Measurements from ENCODE around the gene KIF21B.

DNA sequence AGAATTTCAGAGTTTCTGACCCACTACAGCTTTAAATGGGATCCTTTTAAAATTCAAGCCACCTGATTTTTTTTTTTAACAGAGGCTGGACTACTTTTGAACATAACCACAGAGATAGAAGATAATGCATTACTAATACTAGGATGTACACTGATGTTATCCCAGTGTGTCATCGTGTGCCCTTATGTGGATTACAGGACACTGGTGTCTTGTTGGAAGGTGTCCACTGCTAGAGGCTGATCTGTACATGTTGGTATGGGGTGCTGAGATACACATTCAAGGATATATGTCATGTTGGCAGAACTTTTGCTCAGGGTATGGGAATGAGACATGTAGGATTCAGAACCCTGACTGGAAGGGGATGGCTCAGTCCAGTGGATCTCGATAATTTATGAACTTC, 72.5 kb downstream of the KIF21B start:
- TF ChIP-seq POLR2AphosphoS5 (IDR thresholded peaks at IDR 0.05; ENCODE audit: low read depth, low read length) (no peak), TAF1 (IDR thresholded peaks at IDR 0.05; ENCODE audit: borderline replicate concordance, insufficient read depth, low read length) (no peak), SIN3A (IDR thresholded peaks at IDR 0.05; ENCODE audit: borderline replicate concordance, insufficient read depth, low read length) (no peak), FOXP2 (optimal IDR thresholded peaks at IDR 0.05; ENCODE audit: borderline replicate concordance, extremely low read depth, extremely low read length, insufficient read depth) (no peak)
- TF ChIP-seq, protein P1, sequence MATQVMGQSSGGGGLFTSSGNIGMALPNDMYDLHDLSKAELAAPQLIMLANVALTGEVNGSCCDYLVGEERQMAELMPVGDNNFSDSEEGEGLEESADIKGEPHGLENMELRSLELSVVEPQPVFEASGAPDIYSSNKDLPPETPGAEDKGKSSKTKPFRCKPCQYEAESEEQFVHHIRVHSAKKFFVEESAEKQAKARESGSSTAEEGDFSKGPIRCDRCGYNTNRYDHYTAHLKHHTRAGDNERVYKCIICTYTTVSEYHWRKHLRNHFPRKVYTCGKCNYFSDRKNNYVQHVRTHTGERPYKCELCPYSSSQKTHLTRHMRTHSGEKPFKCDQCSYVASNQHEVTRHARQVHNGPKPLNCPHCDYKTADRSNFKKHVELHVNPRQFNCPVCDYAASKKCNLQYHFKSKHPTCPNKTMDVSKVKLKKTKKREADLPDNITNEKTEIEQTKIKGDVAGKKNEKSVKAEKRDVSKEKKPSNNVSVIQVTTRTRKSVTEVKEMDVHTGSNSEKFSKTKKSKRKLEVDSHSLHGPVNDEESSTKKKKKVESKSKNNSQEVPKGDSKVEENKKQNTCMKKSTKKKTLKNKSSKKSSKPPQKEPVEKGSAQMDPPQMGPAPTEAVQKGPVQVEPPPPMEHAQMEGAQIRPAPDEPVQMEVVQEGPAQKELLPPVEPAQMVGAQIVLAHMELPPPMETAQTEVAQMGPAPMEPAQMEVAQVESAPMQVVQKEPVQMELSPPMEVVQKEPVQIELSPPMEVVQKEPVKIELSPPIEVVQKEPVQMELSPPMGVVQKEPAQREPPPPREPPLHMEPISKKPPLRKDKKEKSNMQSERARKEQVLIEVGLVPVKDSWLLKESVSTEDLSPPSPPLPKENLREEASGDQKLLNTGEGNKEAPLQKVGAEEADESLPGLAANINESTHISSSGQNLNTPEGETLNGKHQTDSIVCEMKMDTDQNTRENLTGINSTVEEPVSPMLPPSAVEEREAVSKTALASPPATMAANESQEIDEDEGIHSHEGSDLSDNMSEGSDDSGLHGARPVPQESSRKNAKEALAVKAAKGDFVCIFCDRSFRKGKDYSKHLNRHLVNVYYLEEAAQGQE (IDR thresholded peaks at IDR 0.05; ENCODE audit: insufficient read depth in 1 of 2, low read depth in 2 of 2, low read length in 2 of 2), result no peak

All from PFSK-1 (cell line).